HEK293 (cell line): ENCODE measurements around the gene TRDMT1.

ENCODE experiments used
- AEBP2 ChIP-seq: fragments of 450-650 bp; formaldehyde crosslinking; IDR thresholded peaks from 2 replicates; pipeline ENCODE4 v1.5.1; 2016; ENCODE audit warnings: missing biosample characterization, missing genetic modification characterization, borderline replicate concordance
- CTCF ChIP-seq: fragments of 450-650 bp; formaldehyde crosslinking; IDR thresholded peaks from 2 replicates; pipeline ENCODE4 v1.5.1; 2016; ENCODE audit warnings: missing biosample characterization, missing genetic modification characterization
- ELK4 ChIP-seq: IDR thresholded peaks from 2 replicates; pipeline ENCODE4 v1.6.1; 2011; ENCODE audit warnings: mild to moderate bottlenecking, low read depth, low read length, borderline replicate concordance
- GLI2 ChIP-seq: fragments of 450-650 bp; formaldehyde crosslinking; IDR thresholded peaks from 2 replicates; pipeline ENCODE4; 2017; ENCODE audit warnings: missing biosample characterization, missing genetic modification characterization, low read depth, borderline replicate concordance
- HOXA7 ChIP-seq: sonication (generic); formaldehyde crosslinking; IDR thresholded peaks from 2 replicates; pipeline ENCODE4 v1.8.1; 2022; ENCODE audit warnings: missing genetic modification reagents, borderline replicate concordance
- KLF10 ChIP-seq: fragments of 450-650 bp; IDR thresholded peaks from 2 replicates; pipeline ENCODE4 v1.5.1; 2018; ENCODE audit warnings: missing biosample characterization, mild to moderate bottlenecking, missing genetic modification characterization
- KLF9 ChIP-seq: fragments of 450-650 bp; formaldehyde crosslinking; IDR thresholded peaks from 2 replicates; pipeline ENCODE4 v1.5.1; 2016; ENCODE audit warnings: missing biosample characterization, missing genetic modification characterization, low read depth
- PRDM10 ChIP-seq: fragments of 450-650 bp; formaldehyde crosslinking; IDR thresholded peaks from 2 replicates; pipeline ENCODE4 v1.5.1; 2016; ENCODE audit warnings: missing biosample characterization, missing genetic modification characterization
- ZBTB44 ChIP-seq: fragments of 450-650 bp; IDR thresholded peaks from 2 replicates; pipeline ENCODE4 v1.5.1; 2018; ENCODE audit warnings: missing biosample characterization, mild to moderate bottlenecking, missing genetic modification characterization
- ZBTB49 ChIP-seq: fragments of 450-650 bp; formaldehyde crosslinking; IDR thresholded peaks from 2 replicates; pipeline ENCODE4 v1.5.1; 2016; ENCODE audit warnings: missing biosample characterization, missing genetic modification characterization, low read depth
- ZNF133 ChIP-seq: fragments of 450-650 bp; formaldehyde crosslinking; IDR thresholded peaks from 2 replicates; pipeline ENCODE4 v1.5.1; 2016; ENCODE audit warnings: missing biosample characterization, missing genetic modification characterization
- ZNF169 ChIP-seq: fragments of 450-650 bp; formaldehyde crosslinking; IDR thresholded peaks from 2 replicates; pipeline ENCODE4 v1.5.1; 2016; ENCODE audit warnings: missing biosample characterization, missing genetic modification characterization
- ZNF223 ChIP-seq: fragments of 450-650 bp; formaldehyde crosslinking; IDR thresholded peaks from 2 replicates; pipeline ENCODE4 v1.5.1; 2016; ENCODE audit warnings: missing biosample characterization, missing genetic modification characterization
- ZNF266 ChIP-seq: fragments of 450-650 bp; formaldehyde crosslinking; IDR thresholded peaks from 2 replicates; pipeline ENCODE4 v1.5.1; 2016; ENCODE audit warnings: missing biosample characterization, missing genetic modification characterization, low read depth
- ZNF324 ChIP-seq: fragments of 450-650 bp; formaldehyde crosslinking; IDR thresholded peaks from 2 replicates; pipeline ENCODE4 v1.5.1; 2016; ENCODE audit warnings: missing biosample characterization, missing genetic modification characterization
- ZNF341 ChIP-seq: fragments of 450-650 bp; formaldehyde crosslinking; IDR thresholded peaks from 2 replicates; pipeline ENCODE4; 2016; ENCODE audit warnings: low read depth, missing biosample characterization, missing genetic modification characterization
- ZNF423 ChIP-seq: fragments of 450-650 bp; formaldehyde crosslinking; IDR thresholded peaks from 2 replicates; pipeline ENCODE4 v1.5.1; 2016; ENCODE audit warnings: missing biosample characterization, missing genetic modification characterization
- ZNF513 ChIP-seq: fragments of 450-650 bp; IDR thresholded peaks from 2 replicates; pipeline ENCODE4 v1.5.1; 2018; ENCODE audit warnings: missing biosample characterization, missing genetic modification characterization
- ZNF560 ChIP-seq: fragments of 450-650 bp; formaldehyde crosslinking; IDR thresholded peaks from 2 replicates; pipeline ENCODE4 v1.5.1; 2017; ENCODE audit warnings: missing biosample characterization, missing genetic modification characterization, borderline replicate concordance
- ZNF561 ChIP-seq: fragments of 450-650 bp; IDR thresholded peaks from 2 replicates; pipeline ENCODE4 v1.5.1; 2018; ENCODE audit warnings: missing biosample characterization, missing genetic modification characterization, borderline replicate concordance
- ZNF692 ChIP-seq: fragments of 450-650 bp; formaldehyde crosslinking; IDR thresholded peaks from 2 replicates; pipeline ENCODE4 v1.5.1; 2016; ENCODE audit warnings: missing biosample characterization, missing genetic modification characterization

The TRDMT1 gene

GRCh38 chr10:17185873-17186272 is 15.6 kb downstream of the TRDMT1 start (continued):
- no peak for TF ChIP-seq ZNF513 (tag by site-specific recombination)
- TF ChIP-seq HOXA7 = no peak
- TF ChIP-seq CTCF (tag by site-specific recombination) = no peak
- TF ChIP-seq ZNF561 = no peak
- TF ChIP-seq ZNF423 = no peak
- TF ChIP-seq ZNF692 = no peak
- TF ChIP-seq ZBTB49 = no peak
- no peak for TF ChIP-seq ZNF560 (tag by site-specific recombination)
- TF ChIP-seq ZNF324 (tag by site-specific recombination) = no peak
- TF ChIP-seq KLF9 (tag by site-specific recombination) = no peak
- peak; percentile 29; the same call in 1 of the 2 replicates for TF ChIP-seq ZNF341
- TF ChIP-seq AEBP2 (tag by site-specific recombination) = peak; percentile 91; the same call in 1 of the 2 replicates
- no peak for TF ChIP-seq KLF10
- no peak for TF ChIP-seq ZNF133 (tag by site-specific recombination)
- TF ChIP-seq ZBTB44 (tag by site-specific recombination) = no peak
- 0 out of 2 replicates have a peak, but pooled peaks have one; percentile 29 for TF ChIP-seq ZNF223 (tag by site-specific recombination)
- TF ChIP-seq ZNF266 = peak; percentile 88
- no peak for TF ChIP-seq ZNF169
- TF ChIP-seq ELK4 = no peak
- TF ChIP-seq GLI2 = peak; percentile 48; the same call in 1 of the 2 replicates
- TF ChIP-seq PRDM10 = no peak
